Endothelial cell of umbilical vein (primary cell): ENCODE results near the gene NME2. TPM values are rescaled to one million over a fixed set of nuclear protein-coding genes. Genes with fewer than 3 reads are reported as not detected.

Experiments used
- BruUV-seq: library from RNA; stranded (reverse); fragments of 400-500 nt; replicated peaks from 2 replicates; lab custom pipeline; 2021; lab: Mats Ljungman, UMichigan
- CTCF ChIA-PET: fragments of 300-600, 350-600 bp; sonication (Branson Sonifier 250); formaldehyde crosslinking; loops from one replicate; lab custom pipeline; 2021; ENCODE audit warnings: antibody characterized with exemption, inconsistent platforms; lab: Charles Lee
- POLR2A ChIA-PET: fragments of 300-600, 350-600 bp; sonication (Branson Sonifier 250); formaldehyde crosslinking; loops from one replicate; lab custom pipeline; 2021; ENCODE audit warnings: antibody characterized with exemption, inconsistent platforms; lab: Charles Lee
- DNase-seq: peaks from one replicate; pipeline ENCODE4 v3.0.0-alpha.2; 2011; ENCODE audit warnings: low read depth, low spot score
- FAIRE-seq: peaks from 2 replicates; lab custom pipeline; 2011; peaks lifted over from hg19 to GRCh38; lab: Jason Lieb, UNC
- H2AFZ ChIP-seq: 2 replicates; pipeline ENCODE4 v1.6.0; 2012; ENCODE audit warnings: low read depth, low read length, control low read depth, inconsistent platforms
- H3K27ac ChIP-seq: 2 replicates; pipeline ENCODE4 v1.5.1; 2011; ENCODE audit warnings: low read depth, mild to moderate bottlenecking, control low read depth, low read length, moderate library complexity; ENCODE audit not compliant: insufficient read depth
- H3K27me3 ChIP-seq, 2 experiments: 2 replicates each; pipeline versions ENCODE4 v1.6.0 to v1.6.1; 2011; ENCODE audit warnings: low read length in 2 of 2, mixed read lengths in 1 of 2; ENCODE audit not compliant: control insufficient read depth in 2 of 2, insufficient read depth in 2 of 2
- H3K36me3 ChIP-seq, 2 experiments: 2 replicates in 1 of 2; 3 replicates in 1 of 2; pipeline ENCODE4 v1.5.1; 2011; ENCODE audit warnings: low read length in 2 of 2, mild to moderate bottlenecking in 1 of 2, moderate library complexity in 1 of 2; ENCODE audit not compliant: control insufficient read depth in 2 of 2, insufficient read depth in 2 of 2; ENCODE audit errors: extremely low read depth in 1 of 2
- H3K4me1 ChIP-seq: 3 replicates; pipeline ENCODE4 v1.5.1; 2011; ENCODE audit warnings: mild to moderate bottlenecking, low read length; ENCODE audit not compliant: control insufficient read depth, insufficient read depth; ENCODE audit errors: extremely low read depth
- H3K4me2 ChIP-seq: 2 replicates; pipeline ENCODE4 v1.6.1; 2011; ENCODE audit warnings: low read length, control low read depth, mixed read lengths; ENCODE audit not compliant: insufficient read depth
- H3K4me3 ChIP-seq, 3 experiments: fragments of 200-600 bp in 1 of 3; sonication (generic), shearing (Covaris generic) in 1 of 3; replicated peaks in 1 of 3; 2 replicates each; pipeline ENCODE4 v1.5.1; 2011 to 2016; ENCODE audit warnings: control low read depth in 3 of 3, low read length in 3 of 3, mild to moderate bottlenecking in 2 of 3, inconsistent platforms in 1 of 3, low read depth in 1 of 3, moderate library complexity in 1 of 3; ENCODE audit not compliant: insufficient read depth in 1 of 3
- H3K79me2 ChIP-seq: 2 replicates; pipeline ENCODE4 v1.6.0; 2012; ENCODE audit warnings: low read length, inconsistent platforms; ENCODE audit not compliant: control insufficient read depth, insufficient read depth
- H3K9ac ChIP-seq: replicated peaks from 2 replicates; pipeline ENCODE3; 2011; ENCODE audit warnings: low read length, control low read depth; ENCODE audit not compliant: insufficient read depth; ENCODE audit errors: extremely low read depth
- H3K9me1 ChIP-seq: replicated peaks from 3 replicates; pipeline ENCODE4 v1.6.0; 2011; ENCODE audit warnings: mild to moderate bottlenecking, low read length; ENCODE audit not compliant: control insufficient read depth, insufficient read depth; ENCODE audit errors: extremely low read depth
- H3K9me3 ChIP-seq: replicated peaks from 2 replicates; pipeline ENCODE4 v1.5.1; 2012; ENCODE audit warnings: low read length, inconsistent platforms; ENCODE audit not compliant: control insufficient read depth, insufficient read depth
- H4K20me1 ChIP-seq: replicated peaks from 2 replicates; pipeline ENCODE3; 2011; ENCODE audit warnings: mild to moderate bottlenecking, low read length; ENCODE audit not compliant: control insufficient read depth, insufficient read depth; ENCODE audit errors: extremely low read depth
- FOS ChIP-seq: IDR thresholded peaks from 2 replicates; pipeline ENCODE4 v1.6.1; 2011; ENCODE audit warnings: mild to moderate bottlenecking, low read length, moderate library complexity, borderline replicate concordance; ENCODE audit not compliant: insufficient read depth
- GATA2 ChIP-seq: IDR thresholded peaks from 2 replicates; pipeline ENCODE4 v1.7.0; 2011; ENCODE audit warnings: low read depth, mild to moderate bottlenecking, moderate library complexity, mixed read lengths, low read length; ENCODE audit not compliant: insufficient read length, insufficient read depth
- JUN ChIP-seq: IDR thresholded peaks from 2 replicates; pipeline ENCODE4 v1.6.1; 2011; ENCODE audit warnings: borderline replicate concordance, low read depth; ENCODE audit not compliant: insufficient read length, insufficient read depth
- MYC ChIP-seq: IDR thresholded peaks from one replicate; pipeline ENCODE4 v1.6.1; 2011; ENCODE audit warnings: mild to moderate bottlenecking, low read depth, low read length
- POLR2A ChIP-seq: IDR thresholded peaks from 2 replicates; pipeline ENCODE4 v1.6.1; 2012; ENCODE audit warnings: low read depth, mild to moderate bottlenecking, control low read depth, low read length
- POLR2AphosphoS5 ChIP-seq: IDR thresholded peaks from 2 replicates; pipeline ENCODE4 v1.6.1; 2012; ENCODE audit warnings: low read depth, mild to moderate bottlenecking, control low read depth, low read length, moderate library complexity; ENCODE audit not compliant: insufficient read depth
- dilution Hi-C: fragments of 300-500 bp; cut with MboI; formaldehyde crosslinking; loops from one replicate; pipeline ENCODE4 v1.15.0; 2019; ENCODE audit warnings: low sequenced_read_pairs; ENCODE audit not compliant: extremely low pct_ligation_motif_present
- intact Hi-C: fragments of 100-400 bp; cut with micrococcal nuclease; formaldehyde crosslinking; loops from one replicate; pipeline ENCODE4 v1.10.0; 2022
- polyA plus RNA-seq, 4 experiments: library from polyadenylated mRNA; depleted of rRNA in 3 of 4; stranded (reverse) in 3 of 4; unstranded in 1 of 4; fragments of >200 nt; gene quantifications; 2 replicates each; pipeline versions ENCODE4 v1.2.1 to v1.2.3, GENCODE V29; 2011 to 2012; ENCODE audit warnings: missing spikeins in 1 of 4
- total RNA-seq: library from RNA; stranded (reverse); gene quantifications from 2 replicates; pipeline ENCODE4 v1.2.3, GENCODE V29; 2021

Gene NME2
- total and polyA plus RNA-seq, 2 donors (not counting 3 experiments of a cell fraction or from before 2014, with no cell fraction given): 555 to 833 TPM

DNA sequence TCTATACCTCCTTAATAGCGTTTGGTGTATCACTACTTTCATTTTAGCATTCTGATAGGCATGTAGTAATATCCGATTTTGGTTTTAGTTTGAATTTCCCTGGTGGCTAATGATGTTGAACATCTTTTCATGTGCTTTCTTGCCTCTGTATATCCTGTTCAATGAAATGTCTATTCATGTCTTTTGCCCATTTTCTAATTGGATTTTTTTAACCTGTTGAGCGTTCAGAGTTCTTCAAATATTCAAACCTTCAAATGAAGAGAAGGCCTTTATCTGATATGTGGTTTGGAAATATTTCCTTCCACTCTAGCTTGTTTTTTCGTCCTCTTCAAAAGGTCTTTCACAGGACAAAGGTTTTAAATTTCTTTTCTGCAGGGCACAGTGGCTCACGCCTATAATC is 15.3 kb upstream of the NME2 start:
- peaks cover 0 to 5% of the 10 kb centered on the region in 2 experiments for H3K36me3 ChIP-seq
- H3K9me1 ChIP-seq: no peaks in the 10 kb centered on the region
- ChIA-PET POLR2A (no interaction called here), CTCF (interaction anchor here (3.5 kb wide), 1 partner anchor 148 kb away, joined by 140 read pairs; no protein-coding TSS in a partner anchor)
- H3K9me3 ChIP-seq: no peaks in the 10 kb centered on the region
- no peaks in the 10 kb centered on the region for H4K20me1 ChIP-seq
- FAIRE-seq (no peak), DNase-seq (no peak)
- no peaks in the 10 kb centered on the region for H3K27me3 ChIP-seq
- H3K79me2 ChIP-seq: peaks cover 24% of the 10 kb centered on the region
- H3K27ac ChIP-seq: no peak overlapping the region
- peaks cover 14% of the 10 kb centered on the region for H3K4me1 ChIP-seq
- BruUV-seq: no TSS peak
- H3K9ac ChIP-seq: no peak overlapping the region
- dilution Hi-C loops (no loop called here), intact Hi-C loops (loop anchor here (5.0 to 10.0 kb wide), 2 partner anchors 299 to 606 kb away; partner anchors contain the start of gene SPATA20)
- H3K4me2 ChIP-seq: no peak overlapping the region
- H3K4me3 ChIP-seq: no peak overlapping the region
- TF ChIP-seq GATA2 (no peak), JUN (no peak), POLR2A (no peak), FOS (no peak), MYC (no peak), POLR2AphosphoS5 (no peak)
- no peak overlapping the region for H2AFZ ChIP-seq

- H4K20me1 ChIP-seq: no peaks in the 10 kb centered on the region
- H3K79me2 ChIP-seq: peaks cover 42% of the 10 kb centered on the region
- TSS peak; percentile 59 for BruUV-seq
- DNase-seq: no peak
- FAIRE-seq: peak; percentile 52
- peak overlapping the region in 2 of 3 experiments; percentile 6 to 51 for H3K4me3 ChIP-seq
- TF ChIP-seq GATA2 (no peak), JUN (peak; percentile 45)
- peaks cover 1 to 6% of the 10 kb centered on the region in 2 experiments for H3K36me3 ChIP-seq
- POLR2A ChIA-PET: interaction anchor here (0.7 to 1.0 kb wide), 3 partner anchors 32 to 286 kb away, joined by 3 to 4 read pairs (median 3); partner anchors contain the start of gene SPAG9
- H3K9me3 ChIP-seq: no peaks in the 10 kb centered on the region
- peak overlapping the region; percentile 85 for H2AFZ ChIP-seq
- CTCF ChIA-PET: interaction anchor here (0.7 to 3.5 kb wide), 30 partner anchors 10 to 300 kb away, joined by 3 to 140 read pairs (median 6); partner anchors contain the start of genes NME2 and SPAG9
- dilution Hi-C loops: no loop called here
- no peaks in the 10 kb centered on the region for H3K9me1 ChIP-seq
- peak overlapping the region; percentile 78 for H3K4me2 ChIP-seq
- H3K27ac ChIP-seq: peak overlapping the region; percentile 70
- peaks cover 14% of the 10 kb centered on the region for H3K4me1 ChIP-seq
- no peaks in the 10 kb centered on the region for H3K27me3 ChIP-seq
- intact Hi-C loops: loop anchor here (1.0 to 10.0 kb wide), 10 partner anchors 14 to 608 kb away; partner anchors contain the start of genes MBTD1, NME2, SPATA20 and TOB1
- peak overlapping the region; percentile 74 for H3K9ac ChIP-seq
Observed at GRCh38 chr17:51152766-51153209, 13.4 kb upstream of the NME2 start.
